Loucy (cell line): ENCODE results near the gene RRM1.
"Not testable (repeated sequence)": the region's sequence is repeated elsewhere in the genome, so short reads cannot be mapped to it uniquely, and the experiment has no call there.

Source experiments
- H2AFZ ChIP-seq: fragments of 200-600 bp; sonication (generic); 2 replicates; pipeline ENCODE4 v1.6.0; 2016; ENCODE audit warnings: antibody characterized with exemption, mild to moderate bottlenecking, low read length, moderate library complexity
- H3F3A ChIP-seq: fragments of 200-600 bp; 2 replicates; pipeline ENCODE4 v1.6.0; 2016; ENCODE audit warnings: antibody characterized with exemption, low read depth, mild to moderate bottlenecking
- H3K27me3 ChIP-seq: fragments of 200-600 bp; sonication (generic); 2 replicates; pipeline ENCODE4 v1.6.1; 2014; ENCODE audit warnings: low read length, mild to moderate bottlenecking; ENCODE audit not compliant: insufficient read depth, poor library complexity, severe bottlenecking
- H3K36me3 ChIP-seq: fragments of 200-600 bp; sonication (generic); 2 replicates; pipeline ENCODE4 v1.6.1; 2016; ENCODE audit warnings: low read length; ENCODE audit not compliant: insufficient read depth
- H3K4me1 ChIP-seq: fragments of 200-600 bp; sonication (generic); 2 replicates; pipeline ENCODE4 v1.5.1; 2014; ENCODE audit warnings: low read length, mild to moderate bottlenecking; ENCODE audit not compliant: insufficient read depth, poor library complexity, severe bottlenecking
- H3K4me2 ChIP-seq: fragments of 200-600 bp; sonication (generic); 2 replicates; pipeline ENCODE4 v1.6.0; 2014; ENCODE audit warnings: antibody characterized with exemption, low read length, low read depth, mild to moderate bottlenecking; ENCODE audit not compliant: poor library complexity, severe bottlenecking
- H3K4me3 ChIP-seq: fragments of 200-600 bp; sonication (generic); 2 replicates; pipeline ENCODE4 v1.5.1; 2014; ENCODE audit warnings: low read length, mild to moderate bottlenecking, mixed read lengths; ENCODE audit not compliant: poor library complexity, severe bottlenecking
- H3K79me2 ChIP-seq: fragments of 200-600 bp; sonication (generic); 2 replicates; pipeline ENCODE4 v1.6.1; 2014; ENCODE audit warnings: low read length; ENCODE audit not compliant: insufficient read depth
- H3K9ac ChIP-seq: fragments of 200-600 bp; sonication (generic); 2 replicates; pipeline ENCODE4 v1.6.0; 2014; ENCODE audit warnings: mild to moderate bottlenecking, low read depth, low read length, moderate library complexity; ENCODE audit not compliant: poor library complexity, severe bottlenecking
- H3K9me2 ChIP-seq: fragments of 200-600 bp; sonication (generic); replicated peaks from 2 replicates; pipeline ENCODE4 v1.6.1; 2016; ENCODE audit warnings: low read depth, low read length, mixed read lengths
- H3K9me3 ChIP-seq: fragments of 200-600 bp; sonication (generic); 2 replicates; pipeline ENCODE4 v1.6.1; 2014; ENCODE audit warnings: mild to moderate bottlenecking, antibody characterized with exemption, low read length, low read depth; ENCODE audit not compliant: insufficient read depth
- H4K20me1 ChIP-seq: fragments of 200-600 bp; sonication (generic); 2 replicates; pipeline ENCODE4 v1.6.0; 2014; ENCODE audit warnings: antibody characterized with exemption, low read length, mild to moderate bottlenecking; ENCODE audit not compliant: insufficient read depth, poor library complexity, severe bottlenecking
- EZH2phosphoT487 ChIP-seq: fragments of 200-600 bp; IDR thresholded peaks from 2 replicates; pipeline ENCODE4 v1.6.1; 2018; ENCODE audit warnings: antibody characterized with exemption, mild to moderate bottlenecking, moderate library complexity, borderline replicate concordance
- TF ChIP-seq, protein P1 (sequence below): fragments of 200-600 bp; sonication (generic); conservative IDR thresholded peaks from 2 replicates; pipeline ENCODE4 v1.5.1; 2014; ENCODE audit warnings: mild to moderate bottlenecking, antibody characterized with exemption, low read length

The RRM1 gene

DNA sequence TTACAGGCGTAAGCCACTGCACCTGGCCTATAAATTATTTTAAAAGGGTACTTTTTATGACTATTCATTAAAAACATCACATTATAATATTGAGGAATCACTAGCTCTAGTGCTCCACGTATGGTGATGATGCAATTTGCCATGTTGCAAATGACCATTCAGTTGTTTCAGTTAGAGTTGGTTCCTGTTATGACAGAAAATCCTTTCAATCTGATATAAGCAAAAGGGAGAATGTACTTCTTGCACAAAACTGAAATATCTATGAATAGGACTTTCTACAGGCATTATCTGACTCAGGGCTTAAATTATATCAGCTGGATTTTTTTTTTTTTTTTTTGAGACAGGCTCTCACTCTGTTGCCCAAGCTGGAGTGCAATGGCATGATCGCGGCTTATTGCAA is 45.6 kb upstream of the RRM1 start:
- H3K27me3 ChIP-seq: no peaks in the 10 kb centered on the region
- peaks cover 9% of the 10 kb centered on the region; the same call in 1 of the 2 replicates for H3K36me3 ChIP-seq
- no peak overlapping the region for H3K4me2 ChIP-seq
- H3F3A ChIP-seq: no peaks in the 10 kb centered on the region
- H3K9ac ChIP-seq: no peak overlapping the region
- H2AFZ ChIP-seq: no peak overlapping the region
- H3K79me2 ChIP-seq: peaks cover 15% of the 10 kb centered on the region; the same call in 1 of the 2 replicates
- no peaks in the 10 kb centered on the region for H3K4me1 ChIP-seq
- H3K4me3 ChIP-seq: no peak overlapping the region
- no peaks in the 10 kb centered on the region for H4K20me1 ChIP-seq
- no peaks in the 10 kb centered on the region for H3K9me2 ChIP-seq
- TF ChIP-seq EZH2phosphoT487: no peak
- TF ChIP-seq, protein P1, sequence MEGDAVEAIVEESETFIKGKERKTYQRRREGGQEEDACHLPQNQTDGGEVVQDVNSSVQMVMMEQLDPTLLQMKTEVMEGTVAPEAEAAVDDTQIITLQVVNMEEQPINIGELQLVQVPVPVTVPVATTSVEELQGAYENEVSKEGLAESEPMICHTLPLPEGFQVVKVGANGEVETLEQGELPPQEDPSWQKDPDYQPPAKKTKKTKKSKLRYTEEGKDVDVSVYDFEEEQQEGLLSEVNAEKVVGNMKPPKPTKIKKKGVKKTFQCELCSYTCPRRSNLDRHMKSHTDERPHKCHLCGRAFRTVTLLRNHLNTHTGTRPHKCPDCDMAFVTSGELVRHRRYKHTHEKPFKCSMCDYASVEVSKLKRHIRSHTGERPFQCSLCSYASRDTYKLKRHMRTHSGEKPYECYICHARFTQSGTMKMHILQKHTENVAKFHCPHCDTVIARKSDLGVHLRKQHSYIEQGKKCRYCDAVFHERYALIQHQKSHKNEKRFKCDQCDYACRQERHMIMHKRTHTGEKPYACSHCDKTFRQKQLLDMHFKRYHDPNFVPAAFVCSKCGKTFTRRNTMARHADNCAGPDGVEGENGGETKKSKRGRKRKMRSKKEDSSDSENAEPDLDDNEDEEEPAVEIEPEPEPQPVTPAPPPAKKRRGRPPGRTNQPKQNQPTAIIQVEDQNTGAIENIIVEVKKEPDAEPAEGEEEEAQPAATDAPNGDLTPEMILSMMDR: no peak
- H3K9me3 ChIP-seq: no peaks in the 10 kb centered on the region

GRCh38 chr11:4050138-4050537 is 44.5 kb upstream of the RRM1 start:
- no peak for TF ChIP-seq EZH2phosphoT487
- TF ChIP-seq, protein P1: no peak
- Histone ChIP-seq H3K36me3 (peaks cover 9% of the 10 kb centered on the region; the same call in 1 of the 2 replicates), H2AFZ (no peak overlapping the region), H3K4me2 (no peak overlapping the region), H4K20me1 (no peaks in the 10 kb centered on the region), H3K9ac (no peak overlapping the region), H3K9me2 (no peaks in the 10 kb centered on the region), H3K79me2 (peaks cover 4% of the 10 kb centered on the region; the same call in 1 of the 2 replicates), H3K9me3 (no peaks in the 10 kb centered on the region), H3F3A (no peaks in the 10 kb centered on the region), H3K4me3 (no peak overlapping the region), H3K4me1 (no peaks in the 10 kb centered on the region), H3K27me3 (no peaks in the 10 kb centered on the region)

- not testable (repeated sequence) for H4K20me1 ChIP-seq, H3K4me3 ChIP-seq, H3K9ac ChIP-seq, H3F3A ChIP-seq, H3K79me2 ChIP-seq, H3K27me3 ChIP-seq, H2AFZ ChIP-seq, H3K9me3 ChIP-seq, H3K4me2 ChIP-seq, H3K9me2 ChIP-seq
- Histone ChIP-seq H3K36me3 (peaks cover 27% of the 10 kb centered on the region; the same call in 1 of the 2 replicates), H3K4me1 (peaks cover 12% of the 10 kb centered on the region)
These were observed 41.4 kb upstream of the RRM1 start for GRCh38 chr11:4053200-4053599.

- H3K9me2 ChIP-seq: no peaks in the 10 kb centered on the region
- H2AFZ ChIP-seq: no peak overlapping the region
- no peaks in the 10 kb centered on the region for H3K79me2 ChIP-seq
- TF ChIP-seq, protein P1: no peak
- no peak for TF ChIP-seq EZH2phosphoT487
- H3K36me3 ChIP-seq: peaks cover 37% of the 10 kb centered on the region; the same call in 1 of the 2 replicates
- no peaks in the 10 kb centered on the region for H3K9me3 ChIP-seq
- peaks cover 3% of the 10 kb centered on the region for H4K20me1 ChIP-seq
- H3K4me1 ChIP-seq: peaks cover 19% of the 10 kb centered on the region
- no peak overlapping the region for H3K4me3 ChIP-seq
- peaks cover 7% of the 10 kb centered on the region; the same call in 1 of the 2 replicates for H3F3A ChIP-seq
- no peak overlapping the region for H3K9ac ChIP-seq
- H3K27me3 ChIP-seq: no peaks in the 10 kb centered on the region
- no peak overlapping the region for H3K4me2 ChIP-seq
These were observed 40.0 kb upstream of the RRM1 start for GRCh38 chr11:4054643-4055042.
